ENCODE results near the gene OOSP2.
"Not testable (repeated sequence)": the region's sequence is repeated elsewhere in the genome, so short reads cannot be mapped to it uniquely, and the experiment has no call there.

The OOSP2 gene

GRCh38 chr11:60040109-60040508 is at the start of gene OOSP2:
Gene OOSP2 (plus strand): TSS chr11:60040409. CDS start chr11:60040460, 51 bp downstream.
- no peak for DNase-seq

GRCh38 chr11:59990421-59990820 is 49.8 kb upstream of the OOSP2 start:
- no peak for DNase-seq

- no peak for DNase-seq
Observed at GRCh38 chr11:59992425-59992824, 47.8 kb upstream of the OOSP2 start.

- no peak for DNase-seq
Observed at GRCh38 chr11:59997800-59998199, 42.4 kb upstream of the OOSP2 start.

- no peak for DNase-seq
Observed at GRCh38 chr11:59999691-60000090, 40.5 kb upstream of the OOSP2 start.

GRCh38 chr11:60003729-60004128 is 36.5 kb upstream of the OOSP2 start:
- no peak for DNase-seq

GRCh38 chr11:60005360-60005759 is 34.8 kb upstream of the OOSP2 start:
- DNase-seq = no peak

- DNase-seq = no peak
Observed at GRCh38 chr11:60016881-60017280, 23.3 kb upstream of the OOSP2 start, which contains the start of gene OOSP4B. Gene OOSP4B (plus strand): TSS chr11:60017181.

- no peak for DNase-seq
Observed at GRCh38 chr11:60018058-60018457, 22.2 kb upstream of the OOSP2 start.

- DNase-seq = not testable (repeated sequence)
Observed at GRCh38 chr11:60020376-60020775, 19.8 kb upstream of the OOSP2 start.

- no peak for DNase-seq
Observed at GRCh38 chr11:60029015-60029632, 11.1 kb upstream of the OOSP2 start.

GRCh38 chr11:60050422-60050821 is 10.2 kb downstream of the OOSP2 start:
- DNase-seq = not testable (repeated sequence)

- DNase-seq = not testable (repeated sequence)
Observed at GRCh38 chr11:60050839-60051238, 10.6 kb downstream of the OOSP2 start.

- no peak for DNase-seq
Observed at GRCh38 chr11:60056349-60056969, 16.2 kb downstream of the OOSP2 start, which contains the start of gene MS4A3. Gene MS4A3 (plus strand): TSS chr11:60056665. CDS start chr11:60061161, 4,496 bp downstream.

- no peak for DNase-seq
Observed at GRCh38 chr11:60059052-60059451, 18.8 kb downstream of the OOSP2 start.

- DNase-seq = no peak
Observed at GRCh38 chr11:60059521-60060240, 19.5 kb downstream of the OOSP2 start.

GRCh38 chr11:60064111-60064510 is 23.9 kb downstream of the OOSP2 start:
- DNase-seq = no peak

- DNase-seq = no peak
Observed at GRCh38 chr11:60065801-60066200, 25.6 kb downstream of the OOSP2 start.

GRCh38 chr11:60069450-60069849 is 29.2 kb downstream of the OOSP2 start:
- DNase-seq = no peak

GRCh38 chr11:60071644-60072043 is 31.4 kb downstream of the OOSP2 start:
- DNase-seq = not testable (repeated sequence)

- DNase-seq = no peak
Observed at GRCh38 chr11:60077216-60077817, 37.1 kb downstream of the OOSP2 start.

- no peak for DNase-seq
Observed at GRCh38 chr11:60077981-60078380, 37.8 kb downstream of the OOSP2 start.

GRCh38 chr11:60078745-60079144 is 38.5 kb downstream of the OOSP2 start:
- no peak for DNase-seq

GRCh38 chr11:60080535-60080934 is 40.3 kb downstream of the OOSP2 start:
- no peak for DNase-seq

Data from NCI-H1436 treated with DMSO at 0.1 percent for 48 hours (cell line).